ENCODE measurements around the gene DNAH12.
A peak's percentile ranks its signal among the peaks of the same experiment; 100 is the strongest.
"Not testable (repeated sequence)": the region's sequence is repeated elsewhere in the genome, so short reads cannot be mapped to it uniquely, and the experiment has no call there.

Gene DNAH12

DNA sequence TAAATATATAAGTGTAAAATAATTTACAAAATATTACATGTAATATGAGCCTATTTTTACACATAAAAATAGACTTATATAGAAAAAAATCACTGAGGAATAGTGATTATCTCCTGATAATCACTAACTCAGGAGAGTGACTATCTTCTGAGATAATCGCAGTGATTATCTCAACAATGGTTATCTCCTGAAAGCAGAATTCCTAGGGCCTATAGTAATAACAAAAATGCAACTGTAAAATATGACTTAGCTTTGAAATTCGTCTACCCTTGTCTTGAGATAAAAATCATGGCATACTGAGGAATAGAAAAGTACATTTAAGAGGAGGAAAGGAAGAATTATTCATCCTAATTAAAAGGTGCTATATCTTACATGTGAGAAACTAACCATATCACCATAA lies 134.7 kb downstream of the DNAH12 start:
- DNase-seq: no peak

DNA sequence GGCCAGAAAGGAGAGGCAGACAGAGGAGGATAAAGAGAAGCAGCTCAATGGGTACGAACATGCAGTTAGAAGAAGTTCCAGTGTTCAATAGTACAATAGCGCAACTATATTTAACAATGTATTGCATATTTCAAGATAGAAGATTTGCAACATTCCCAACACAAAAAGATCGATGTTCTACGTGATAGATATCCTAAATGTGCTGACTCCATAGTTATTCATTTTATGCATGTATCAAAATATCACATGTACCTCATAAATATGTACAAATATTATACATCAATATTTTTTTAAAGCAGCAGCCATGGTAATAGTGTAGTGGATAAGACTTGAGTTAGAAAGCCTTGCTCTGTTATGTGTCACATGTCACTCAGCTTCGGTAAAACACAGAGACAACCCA lies 141.5 kb downstream of the DNAH12 start:
- DNase-seq: no peak

DNA sequence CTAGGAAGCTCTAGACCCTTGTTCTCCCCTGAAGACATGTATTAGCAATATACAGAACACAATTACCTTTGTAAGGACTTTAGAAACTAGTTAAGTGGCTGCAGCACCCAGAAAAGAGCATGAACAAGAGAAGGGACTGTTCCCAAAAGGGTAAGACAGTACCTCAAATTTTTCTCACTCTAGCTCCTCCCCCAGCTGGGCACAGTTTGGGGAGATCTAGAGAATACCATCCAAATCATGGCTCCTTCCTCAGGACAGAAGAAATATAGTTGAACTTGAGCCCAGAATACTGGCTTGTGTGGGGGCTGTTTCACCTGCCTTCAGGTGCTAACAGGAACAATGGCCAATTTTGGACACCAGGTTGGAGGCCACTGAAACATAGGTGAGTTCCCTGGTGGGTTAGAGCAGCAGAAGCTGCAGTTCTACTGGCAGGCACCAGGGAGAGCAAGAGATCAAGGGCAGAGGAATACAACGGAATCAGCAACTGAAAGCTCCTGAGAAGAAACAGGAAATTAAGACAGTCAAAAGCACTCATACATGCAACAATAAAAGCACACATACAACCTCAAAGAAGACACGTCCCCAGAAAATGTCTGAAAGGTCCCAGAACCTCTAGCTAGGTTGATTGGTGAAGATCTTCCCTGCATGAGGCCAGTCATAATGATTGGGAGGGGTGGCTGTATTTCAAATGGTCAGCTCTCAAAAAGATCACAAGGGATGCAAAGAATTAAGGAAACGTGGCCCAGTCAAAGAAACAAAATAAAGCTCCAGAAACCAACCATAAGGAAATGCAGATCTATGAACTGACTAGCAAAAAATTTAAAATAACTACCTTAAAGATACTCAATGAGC lies 146.7 kb downstream of the DNAH12 start:
- peak; percentile 2 for DNase-seq

- DNase-seq: no peak
These were observed 150.2 kb downstream of the DNAH12 start for GRCh38 chr3:57393977-57394376.

GRCh38 chr3:57391767-57392166 lies 152.4 kb downstream of the DNAH12 start:
- no peak for DNase-seq

DNA sequence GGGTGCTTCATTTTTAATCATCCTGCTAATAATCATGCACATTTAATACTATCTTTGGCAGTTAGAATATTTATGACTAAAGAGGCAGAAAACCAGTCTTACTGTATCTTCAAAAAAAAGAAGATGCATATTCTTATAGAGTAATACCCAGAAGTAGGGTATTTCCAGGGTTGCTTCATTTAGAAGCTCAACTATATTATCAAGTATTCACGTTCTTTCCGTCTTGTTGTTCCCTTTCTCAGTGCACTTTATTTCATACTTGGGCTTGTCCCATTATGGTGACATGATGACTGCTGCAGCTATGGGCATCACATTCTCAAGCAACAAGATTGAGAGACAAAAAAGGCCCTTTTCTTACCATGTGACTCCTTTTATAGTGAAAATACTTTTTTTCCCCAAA lies 154.9 kb downstream of the DNAH12 start:
- DNase-seq: no peak

- no peak for DNase-seq
These were observed 157.8 kb downstream of the DNAH12 start for GRCh38 chr3:57386307-57386706.

DNA sequence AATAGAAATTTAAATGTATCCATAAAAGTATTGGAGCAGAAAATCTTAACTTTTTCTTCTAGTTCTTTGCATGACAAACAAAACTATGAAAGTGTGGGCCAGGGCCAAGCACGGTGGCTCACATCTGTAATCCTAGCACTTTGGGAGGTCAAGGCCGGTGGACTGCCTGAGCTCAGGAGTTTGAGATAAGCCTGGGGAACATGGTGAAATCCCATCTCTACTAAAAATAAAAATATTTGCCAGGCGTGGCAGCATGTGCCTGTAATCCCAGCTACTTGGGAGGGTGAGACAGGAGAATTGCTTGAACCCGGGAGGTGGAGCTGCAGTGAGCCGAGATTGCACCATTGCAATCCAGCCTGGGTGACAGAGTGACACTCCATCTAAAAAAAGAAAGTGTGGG lies 158.6 kb downstream of the DNAH12 start:
- no peak for DNase-seq

DNA sequence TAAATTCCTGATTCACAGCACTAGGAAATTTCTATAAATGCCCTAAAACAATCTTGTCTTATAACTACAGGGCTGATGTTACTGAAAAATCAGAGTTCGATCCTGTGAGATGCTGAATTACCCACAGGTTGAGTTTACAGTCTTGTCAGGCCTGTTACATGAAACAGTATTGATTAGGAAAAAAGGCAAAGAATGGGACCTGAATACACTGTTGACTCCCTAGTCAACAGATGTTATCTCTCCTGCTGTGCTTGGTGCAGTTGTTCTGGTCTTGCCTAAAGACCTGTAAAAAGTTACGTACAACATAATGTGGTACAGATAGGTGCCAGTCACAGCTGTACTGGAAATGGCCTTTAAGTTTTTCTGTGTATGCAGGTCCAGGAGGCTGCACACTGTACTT lies 160.3 kb downstream of the DNAH12 start:
- no peak for DNase-seq

GRCh38 chr3:57383406-57383805 lies 160.7 kb downstream of the DNAH12 start:
- DNase-seq: no peak

GRCh38 chr3:57382933-57383332 lies 161.2 kb downstream of the DNAH12 start:
- no peak for DNase-seq

DNA sequence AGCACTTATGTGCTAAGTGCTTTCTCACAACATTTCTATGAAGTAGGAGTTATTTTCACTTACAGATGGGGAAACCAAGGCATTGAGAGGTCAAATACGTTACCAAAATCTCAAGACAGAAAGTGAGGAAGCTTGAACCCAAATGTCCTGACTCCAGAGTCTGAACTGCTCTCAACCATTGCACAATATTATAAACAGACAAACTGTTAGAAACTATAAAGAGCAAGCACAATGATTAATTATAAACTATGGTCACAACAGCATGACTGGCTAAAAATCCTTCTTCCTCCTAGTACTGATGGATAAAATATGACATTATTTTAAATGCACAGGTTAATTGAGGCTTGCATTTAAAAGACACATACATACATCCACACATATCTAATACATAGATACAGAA lies 173.8 kb downstream of the DNAH12 start:
- no peak for DNase-seq

DNA sequence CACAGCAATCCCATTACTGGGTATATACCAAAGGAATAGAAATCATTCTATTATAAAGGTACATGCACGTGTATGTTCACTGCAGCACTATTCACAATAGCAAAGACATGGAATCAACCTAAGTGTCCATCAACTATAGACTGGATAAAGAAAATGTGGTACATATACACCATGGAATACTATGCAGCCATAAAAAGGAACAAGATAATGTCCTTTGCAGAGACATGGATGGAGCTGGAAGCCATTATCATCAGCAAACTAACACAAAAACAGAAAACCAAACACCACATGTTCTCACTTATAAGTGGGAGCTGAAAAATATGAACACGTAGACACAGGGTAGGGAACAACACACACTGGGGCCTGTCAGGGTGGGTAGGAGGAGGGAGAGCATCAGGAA lies 179.1 kb downstream of the DNAH12 start:
- DNase-seq: not testable (repeated sequence)

- DNase-seq: not testable (repeated sequence)
These were observed 187.9 kb downstream of the DNAH12 start for GRCh38 chr3:57356275-57356674.

GRCh38 chr3:57354768-57355167 lies 189.4 kb downstream of the DNAH12 start:
- no peak for DNase-seq

DNA sequence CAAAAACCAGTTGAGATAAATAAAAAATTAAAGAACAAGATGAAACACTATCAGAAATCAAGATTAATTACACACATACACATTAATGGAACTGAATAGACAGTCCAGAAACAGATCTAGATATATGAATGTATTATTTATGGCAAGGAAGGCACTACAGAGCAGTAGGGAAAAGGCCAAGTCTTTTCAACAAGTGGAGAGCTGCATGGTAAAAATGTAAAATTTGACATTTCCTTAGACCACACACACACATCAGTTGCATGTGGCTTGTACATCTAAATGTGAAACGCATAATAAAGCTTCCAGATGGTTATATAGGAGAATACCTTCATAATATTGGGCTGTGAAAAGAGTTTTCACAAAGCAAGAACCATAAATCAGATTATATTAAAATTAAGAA lies 193.9 kb downstream of the DNAH12 start:
- DNase-seq: no peak

DNA sequence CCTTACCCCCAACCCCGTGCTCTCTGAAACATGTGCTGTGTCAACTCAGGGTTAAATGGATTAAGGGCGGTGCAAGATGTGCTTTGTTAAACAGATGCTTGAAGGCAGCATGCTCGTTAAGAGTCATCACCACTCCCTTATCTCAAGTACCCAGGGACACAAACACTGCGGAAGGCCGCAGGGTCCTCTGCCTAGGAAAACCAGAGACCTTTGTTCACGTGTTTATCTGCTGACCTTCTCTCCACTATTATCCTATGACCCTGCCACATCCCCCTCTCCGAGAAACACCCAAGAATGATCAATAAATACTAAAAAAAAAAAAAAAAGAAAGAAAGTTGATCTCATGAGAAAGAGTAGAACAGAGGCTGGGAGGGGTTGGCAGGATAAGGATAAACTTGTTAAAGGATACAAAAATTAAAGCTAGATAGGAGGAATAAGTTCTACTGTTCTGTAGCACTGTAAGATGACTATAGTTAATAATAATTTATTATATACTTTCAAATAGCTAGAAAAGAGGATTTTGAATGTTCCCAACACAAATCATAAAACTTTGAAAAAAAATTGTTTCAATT lies 205.0 kb downstream of the DNAH12 start:
- not testable (repeated sequence) for DNase-seq

- not testable (repeated sequence) for DNase-seq
These were observed 205.7 kb downstream of the DNAH12 start for GRCh38 chr3:57338272-57339070.

DNA sequence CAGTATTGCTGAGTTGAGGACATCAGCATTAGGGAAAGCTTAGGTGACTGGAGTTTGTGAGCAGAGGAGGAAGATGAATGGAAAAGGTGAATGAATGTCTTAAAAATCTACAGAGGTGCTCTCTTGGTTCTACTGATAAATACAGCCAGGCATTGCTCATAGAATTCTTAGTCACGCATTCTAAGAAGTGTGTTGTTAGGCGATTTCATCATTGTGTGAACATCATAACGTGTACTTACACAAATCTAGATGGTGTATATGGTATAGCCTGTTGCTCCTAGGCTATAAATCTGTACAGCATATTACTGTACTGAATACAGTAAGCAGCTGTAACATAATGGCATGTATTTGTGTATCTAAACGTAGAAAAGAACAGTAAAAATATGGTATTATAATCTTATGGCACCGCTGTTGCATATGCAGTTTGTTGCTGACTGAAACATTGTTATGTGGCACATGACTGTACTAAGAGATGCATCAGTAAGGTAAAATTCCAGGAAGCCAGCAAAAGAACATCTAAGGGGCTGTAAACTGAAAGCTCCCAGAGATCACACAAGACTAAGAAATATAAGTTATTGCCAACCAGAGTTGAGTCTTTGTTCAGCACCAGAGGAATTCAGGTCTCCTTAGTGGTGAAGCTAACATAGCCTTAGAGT lies 208.7 kb downstream of the DNAH12 start:
- DNase-seq: no peak

- DNase-seq: no peak
These were observed 213.0 kb downstream of the DNAH12 start for GRCh38 chr3:57331078-57331610.

GRCh38 chr3:57326498-57326897 lies 217.6 kb downstream of the DNAH12 start:
- not testable (repeated sequence) for DNase-seq

DNA sequence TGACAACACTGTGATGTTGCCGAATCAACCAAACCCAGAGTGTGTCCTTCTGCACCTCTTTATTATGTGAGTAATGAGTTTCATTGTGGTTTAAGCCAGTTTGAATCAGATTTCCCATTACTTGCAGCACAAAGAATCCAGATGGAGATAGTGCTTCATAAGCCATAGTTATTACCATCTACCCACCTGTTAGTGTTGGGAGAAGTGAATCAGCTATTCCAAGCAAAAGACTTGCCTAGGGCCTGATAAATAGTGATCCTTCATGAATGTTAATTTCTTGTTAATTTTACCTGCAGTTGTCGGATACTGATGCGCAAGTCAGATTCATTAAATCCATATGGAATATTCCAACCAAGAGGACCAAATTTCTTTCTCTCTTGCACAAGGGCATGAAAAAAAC lies 229.9 kb downstream of the DNAH12 start:
- no peak for DNase-seq

DNA sequence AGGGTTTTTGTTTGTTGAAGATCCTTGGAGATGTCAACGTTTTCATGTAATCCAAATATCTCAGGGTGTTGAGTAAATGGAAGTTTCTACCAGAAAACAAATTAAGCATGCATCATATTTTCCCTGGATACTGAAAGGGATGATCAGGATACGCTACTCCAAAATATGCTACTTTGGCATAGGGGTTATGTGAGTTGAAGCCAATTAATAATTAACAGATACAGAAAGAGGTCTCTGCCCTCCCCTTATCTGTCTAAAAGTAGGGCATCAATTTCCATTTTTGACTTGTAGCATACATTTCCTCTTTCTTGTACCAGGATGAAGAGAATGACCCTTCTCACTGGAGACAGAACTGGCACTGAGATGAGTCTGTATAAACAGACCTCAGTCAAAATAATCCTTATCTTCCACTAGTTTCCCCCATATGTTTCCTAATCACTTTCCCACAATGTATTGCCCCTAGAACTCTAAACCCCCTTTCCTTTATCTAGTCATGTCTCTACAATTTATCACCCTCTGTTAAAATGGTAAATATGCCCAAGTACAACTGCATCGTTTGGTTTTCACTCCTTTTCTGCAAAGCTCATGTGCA lies 234.3 kb downstream of the DNAH12 start:
- no peak for DNase-seq
